HL-60 (cell line): ENCODE results near the gene CACYBP.

Source experiments
- CTCF ChIP-seq: IDR thresholded peaks from one replicate; pipeline ENCODE4 v1.5.1; 2011; ENCODE audit warnings: low read length, control low read depth, inconsistent platforms; ENCODE audit not compliant: insufficient read depth
- GABPA ChIP-seq: IDR thresholded peaks from 2 replicates; pipeline ENCODE4 v1.6.1; 2012; ENCODE audit warnings: low read depth
- POLR2AphosphoS5 ChIP-seq: IDR thresholded peaks from 2 replicates; pipeline ENCODE4 v1.6.1; 2012; ENCODE audit warnings: low read depth
- REST ChIP-seq: IDR thresholded peaks from 2 replicates; pipeline ENCODE4 v1.6.1; 2012; ENCODE audit warnings: low read depth; ENCODE audit not compliant: insufficient replicate concordance
- SPI1 ChIP-seq: IDR thresholded peaks from 2 replicates; pipeline ENCODE4 v1.6.1; 2012; ENCODE audit warnings: low read depth, mild to moderate bottlenecking, borderline replicate concordance

GRCh38 chr1:174999216-174999935 is 371 bp upstream of the CACYBP start:
- TF ChIP-seq REST = peak; percentile 67
- no peak for TF ChIP-seq CTCF
- peak; percentile 95 for TF ChIP-seq POLR2AphosphoS5
- TF ChIP-seq GABPA = peak; percentile 95
- TF ChIP-seq SPI1 = no peak
